ENCODE data around the gene TTF2.

DNA sequence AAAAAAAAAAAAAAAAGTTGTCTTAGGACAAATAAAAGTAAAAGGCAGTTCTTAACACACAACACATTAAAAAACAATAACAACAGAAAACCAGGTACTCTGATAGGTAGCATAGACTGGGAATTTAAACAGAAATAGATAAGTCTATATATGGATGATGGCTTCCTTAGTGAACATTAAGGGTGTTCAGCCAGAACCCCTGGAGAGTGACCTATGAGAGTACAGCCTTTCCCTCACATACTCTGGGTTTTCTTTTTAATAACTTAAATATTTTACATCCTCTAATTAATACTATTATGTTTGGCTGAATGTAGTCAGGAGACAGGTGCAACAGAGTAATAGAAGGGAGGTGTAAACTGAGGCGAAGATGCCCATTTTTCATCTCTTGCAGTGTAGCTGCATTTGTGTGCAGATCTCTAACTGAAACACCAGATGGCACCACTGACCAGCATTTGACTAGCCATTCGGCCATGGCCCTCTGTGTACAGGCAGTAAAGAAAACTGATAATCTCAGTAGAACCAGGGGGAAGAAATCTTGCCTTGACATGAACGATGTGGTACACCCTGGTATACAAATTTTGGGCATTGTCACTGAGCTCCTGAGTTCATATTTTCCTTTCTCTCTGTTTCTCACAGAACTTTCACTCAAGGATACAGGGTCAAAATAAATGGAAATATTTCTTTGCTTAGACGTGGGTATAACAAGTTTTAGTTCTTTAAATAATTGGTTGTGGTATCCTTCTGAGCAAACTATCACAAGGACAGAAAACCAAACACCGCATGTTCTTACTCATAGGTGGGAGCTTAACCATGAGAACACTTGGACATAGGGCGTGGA is 7.6 kb downstream of the TTF2 start:
- no peak for TF ChIP-seq ZNF274 (IDR thresholded peaks at IDR 0.05; ENCODE audit: low read depth, low read length)
- TF ChIP-seq SUZ12 (IDR thresholded peaks at IDR 0.05; ENCODE audit: extremely low read depth, insufficient read depth, insufficient read length): no peak
